SH-SY5Y (cell line): ENCODE results near the gene ELOA.

ENCODE experiments used
- GATA2 ChIP-seq: IDR thresholded peaks from 2 replicates; pipeline ENCODE4 v1.6.1; 2011; ENCODE audit warnings: mild to moderate bottlenecking, low read depth, low read length
- GATA3 ChIP-seq: IDR thresholded peaks from 2 replicates; pipeline ENCODE4 v1.6.1; 2011; ENCODE audit warnings: low read depth, mild to moderate bottlenecking, low read length, moderate library complexity

Gene ELOA

DNA sequence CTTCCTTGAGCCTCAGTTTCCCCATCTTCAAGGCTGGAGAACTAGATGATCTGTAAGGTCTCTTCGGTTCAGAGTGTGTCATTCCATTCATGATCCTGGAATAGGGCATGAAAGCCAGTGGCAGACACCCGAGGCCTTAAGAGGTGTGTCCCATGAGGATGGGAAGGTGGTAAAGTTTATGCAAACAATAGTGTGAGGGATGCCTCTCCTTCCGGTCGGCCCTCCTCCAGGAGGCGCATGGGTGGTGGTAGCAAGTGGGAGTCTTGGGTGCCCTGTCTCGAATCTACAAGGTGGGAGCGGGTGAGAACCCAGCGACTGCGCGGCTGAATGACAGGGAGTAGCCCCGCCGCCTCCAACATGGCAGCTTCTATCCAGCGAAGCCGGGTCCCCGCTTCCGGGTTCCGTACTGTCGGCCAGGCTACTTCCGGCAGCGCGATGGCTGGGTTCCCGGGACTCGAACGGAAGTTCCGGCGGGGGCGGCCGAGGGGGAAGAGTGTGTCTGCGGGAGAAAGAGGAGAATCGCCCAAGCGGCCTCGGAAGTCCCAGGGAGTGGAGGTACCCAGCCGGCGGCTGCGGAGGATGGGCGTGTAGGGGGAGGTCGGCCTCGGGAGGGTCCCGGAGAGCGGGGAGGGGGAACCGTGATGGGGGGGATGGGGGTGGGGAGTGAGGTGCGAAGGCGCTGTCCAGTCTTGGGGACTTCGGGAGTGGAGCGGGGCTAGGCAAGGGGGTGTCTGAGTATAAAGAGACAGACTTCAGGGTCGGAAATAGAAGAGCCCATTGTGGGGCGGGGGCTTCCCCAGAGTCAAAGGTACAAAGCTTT, 47.6 kb downstream of the ELOA start, which contains the start of gene LYPLA2:
TSS of gene LYPLA2 (plus strand) at position 450 of the 820 bp plus-strand sequence. CDS start 1,538 bp downstream, outside the sequence.
- TF ChIP-seq GATA2 (no peak), GATA3 (no peak)

- TF ChIP-seq GATA2 = no peak
- no peak for TF ChIP-seq GATA3
These were observed 48.3 kb downstream of the ELOA start for GRCh38 chr1:23791516-23792047.

DNA sequence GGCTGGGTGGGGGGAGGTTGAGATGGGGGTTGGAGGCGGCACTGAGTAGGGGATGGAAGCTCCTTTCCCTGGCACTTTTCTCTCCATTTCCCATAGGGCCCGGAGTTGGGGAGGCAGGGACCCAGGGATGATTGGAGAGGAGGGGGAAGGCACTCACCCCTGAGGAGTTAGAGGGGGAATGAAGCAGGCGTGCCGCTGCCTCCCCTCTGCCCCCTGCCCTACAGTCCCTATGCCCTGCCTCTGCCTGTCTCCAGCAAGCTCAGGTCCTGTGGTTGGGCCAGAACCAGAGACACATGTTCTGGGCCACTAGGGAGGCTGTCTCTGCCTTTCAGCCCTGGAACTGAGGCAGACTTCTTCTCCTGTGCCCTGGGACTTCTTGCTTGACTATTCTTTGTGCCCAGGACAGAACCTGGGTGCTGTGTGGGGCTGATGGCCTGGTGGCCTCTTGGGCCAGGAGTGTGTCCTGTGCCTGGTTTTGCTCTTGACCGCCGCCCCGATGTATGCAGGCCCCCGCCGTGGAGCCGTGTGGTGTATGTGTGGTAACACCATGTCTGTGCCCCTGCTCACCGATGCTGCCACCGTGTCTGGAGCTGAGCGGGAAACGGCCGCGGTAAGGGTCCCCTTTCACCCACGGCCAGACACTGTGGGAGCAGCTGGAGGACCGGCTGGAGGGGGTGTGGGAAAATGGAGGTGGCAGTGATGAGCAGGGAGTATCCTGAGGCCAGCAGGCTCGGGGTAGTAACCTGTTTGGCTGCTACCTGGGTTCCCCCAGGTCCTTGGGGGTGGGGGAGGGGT, 49.1 kb downstream of the ELOA start:
- TF ChIP-seq GATA2 = no peak
- no peak for TF ChIP-seq GATA3

GRCh38 chr1:23793018-23793781, 49.9 kb downstream of the ELOA start:
- TF ChIP-seq GATA2 = no peak
- no peak for TF ChIP-seq GATA3

- TF ChIP-seq GATA2 = no peak
- TF ChIP-seq GATA3 = no peak
These were observed 50.8 kb downstream of the ELOA start for GRCh38 chr1:23793861-23794731.

DNA sequence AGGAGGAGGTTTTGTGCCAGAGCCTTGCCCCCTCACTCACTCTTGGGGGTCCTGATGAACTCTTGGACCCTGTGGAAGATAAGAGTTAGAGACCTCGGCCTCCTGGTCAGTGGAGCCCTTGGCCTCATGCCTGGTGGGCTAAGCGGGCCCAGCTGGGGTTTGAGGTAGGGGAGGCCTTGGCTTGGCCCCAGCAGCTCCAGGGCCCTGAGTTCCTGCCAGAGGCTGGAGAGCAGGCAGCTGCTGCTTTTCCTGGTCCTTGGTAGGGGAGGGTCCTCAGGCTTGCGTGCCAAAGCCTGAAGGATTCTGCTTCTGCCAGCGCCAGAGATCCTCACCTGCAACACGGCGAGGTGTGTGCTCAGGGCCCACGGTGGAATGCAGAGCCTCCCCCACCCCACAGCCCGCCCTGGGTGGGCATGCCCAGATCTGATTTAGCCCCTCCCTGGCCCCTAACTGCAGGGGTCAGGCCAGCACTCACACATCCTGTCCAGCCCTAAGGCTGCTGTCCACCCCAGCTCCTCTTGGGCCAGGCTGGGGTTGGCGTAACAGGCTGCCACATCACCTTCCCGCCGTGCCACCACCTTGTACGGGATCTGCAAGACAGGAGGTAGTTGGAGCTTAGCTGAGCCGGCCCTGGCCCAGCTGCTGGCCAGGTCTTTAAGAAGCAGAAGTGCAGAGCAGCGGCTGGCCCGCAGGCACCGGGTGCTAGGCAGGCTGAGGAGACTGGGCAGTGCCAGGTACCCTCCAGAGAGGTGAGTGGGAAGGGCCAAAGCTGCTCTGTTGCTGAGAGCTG, 52.6 kb downstream of the ELOA start:
- TF ChIP-seq GATA2 (no peak), GATA3 (no peak)

DNA sequence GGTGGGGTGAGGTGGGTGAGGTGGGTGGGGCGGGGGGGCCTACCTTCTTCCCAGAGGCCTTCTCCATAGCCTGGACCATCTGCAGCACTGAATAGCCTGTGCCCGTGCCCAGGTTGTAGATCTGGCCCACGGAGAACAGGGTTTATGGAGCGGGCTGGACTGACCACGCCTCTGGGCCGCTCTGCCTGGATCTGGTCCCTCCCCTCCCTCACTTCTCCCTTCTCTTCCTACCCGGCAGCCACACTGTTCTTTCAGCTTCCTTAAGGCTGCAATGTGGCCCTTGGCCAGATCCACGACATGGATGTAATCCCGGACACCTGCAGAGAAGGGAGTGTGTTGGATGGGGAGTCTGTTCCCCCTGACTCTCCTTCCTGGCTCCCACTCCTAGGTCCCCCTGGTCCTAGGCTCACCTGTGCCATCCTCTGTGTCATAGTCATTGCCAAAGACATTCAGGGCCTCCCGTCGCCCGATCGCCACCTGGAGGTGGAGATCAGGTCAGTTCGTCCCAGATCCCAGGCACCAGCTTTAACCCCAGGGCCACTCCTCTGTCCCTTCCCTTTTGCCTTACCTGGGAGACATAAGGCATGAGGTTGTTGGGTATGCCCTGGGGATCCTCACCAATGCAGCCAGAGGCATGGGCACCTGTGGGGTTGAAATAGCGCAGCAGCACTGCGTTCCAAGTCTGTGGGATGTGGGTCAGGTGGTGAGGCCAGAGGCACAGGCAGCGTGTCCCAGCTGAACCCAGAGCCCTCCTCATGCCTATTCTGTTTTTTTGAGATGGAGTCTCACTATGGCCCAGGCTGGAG, 53.4 kb downstream of the ELOA start:
- no peak for TF ChIP-seq GATA2
- no peak for TF ChIP-seq GATA3

GRCh38 chr1:23797478-23798448, 54.5 kb downstream of the ELOA start:
- TF ChIP-seq GATA3 (no peak), GATA2 (no peak)

DNA sequence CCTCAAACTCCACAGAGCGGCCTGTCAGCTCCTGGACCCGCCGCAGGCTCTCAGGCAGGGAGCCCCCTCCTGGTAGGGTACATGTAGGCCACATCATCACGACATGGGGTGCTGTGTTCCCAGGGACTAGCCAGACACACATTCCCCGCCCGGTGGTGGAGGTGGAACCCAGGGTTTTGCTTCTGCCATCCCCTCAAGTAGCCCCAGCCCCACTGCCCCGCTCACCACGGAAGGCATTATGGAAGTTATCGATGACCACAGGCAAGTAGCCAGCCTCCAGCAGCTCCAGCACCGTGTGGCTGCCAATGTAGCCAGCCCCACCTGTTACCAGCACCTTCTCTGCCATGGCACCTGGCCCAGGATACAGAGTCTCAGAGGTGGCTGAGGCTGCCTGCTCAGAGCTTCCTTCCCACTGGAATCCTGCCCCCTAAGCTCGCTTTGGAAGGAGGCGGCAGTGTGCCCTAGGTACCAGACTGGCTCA, 55.4 kb downstream of the ELOA start:
- TF ChIP-seq GATA3 = no peak
- no peak for TF ChIP-seq GATA2

- TF ChIP-seq GATA3 (no peak), GATA2 (no peak)
These were observed 55.9 kb downstream of the ELOA start for GRCh38 chr1:23799255-23799569.
